SW 1271 (cell line): Measurements from ENCODE around the gene RFWD3.

Experiments used
- DNase-seq, 2 experiments: peaks; one replicate each; lab custom pipeline; 2025; lab: John Stamatoyannopoulos, UW

Gene RFWD3

DNA sequence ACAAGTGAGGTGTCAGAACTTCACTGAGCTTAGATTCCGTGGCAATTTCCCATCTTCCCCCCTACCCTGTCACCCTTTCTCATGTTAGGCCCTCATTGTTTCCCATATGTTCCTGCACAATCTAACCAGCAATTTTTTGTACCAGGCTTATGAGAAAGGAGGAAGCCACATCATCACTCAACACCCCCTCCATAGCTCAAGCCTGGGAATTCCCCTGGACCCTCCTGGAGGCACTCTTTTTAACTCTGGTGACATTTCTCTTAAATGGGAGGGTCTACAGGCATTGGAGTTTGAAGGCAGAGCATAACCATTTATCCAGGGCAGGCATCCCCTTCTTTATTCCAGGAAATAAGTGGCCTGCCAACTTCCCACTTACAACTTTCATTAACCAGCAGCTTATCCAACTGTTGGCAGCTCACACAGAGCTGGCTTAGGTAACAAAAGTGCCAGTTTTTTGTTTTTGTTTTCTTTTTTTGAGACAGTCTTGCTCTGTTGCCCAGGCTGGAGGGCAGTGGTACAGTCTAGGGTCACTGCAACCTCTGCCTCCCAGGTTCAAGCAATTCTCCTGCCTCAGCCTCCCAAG, 49.4 kb downstream of the RFWD3 start:
- DNase-seq = no peak

DNA sequence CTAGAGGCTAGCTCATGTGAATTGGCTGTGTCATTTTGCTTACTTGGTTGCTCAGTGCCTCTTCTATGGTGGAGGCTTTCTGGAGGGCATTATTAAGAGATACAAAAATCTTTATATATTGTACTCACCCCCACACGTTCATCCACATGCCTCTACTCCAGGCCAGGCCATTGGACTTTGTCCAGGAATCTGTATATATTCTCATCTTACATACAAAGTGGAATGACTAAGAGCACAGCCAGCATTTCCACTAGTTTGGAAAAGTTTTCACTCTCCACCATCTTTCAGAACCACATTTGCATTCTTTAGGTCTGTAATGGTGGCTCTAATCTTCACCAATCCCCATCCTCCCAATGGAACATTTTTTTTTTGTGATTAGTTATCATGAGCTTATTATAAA, 55.0 kb downstream of the RFWD3 start:
- no peak for DNase-seq

DNA sequence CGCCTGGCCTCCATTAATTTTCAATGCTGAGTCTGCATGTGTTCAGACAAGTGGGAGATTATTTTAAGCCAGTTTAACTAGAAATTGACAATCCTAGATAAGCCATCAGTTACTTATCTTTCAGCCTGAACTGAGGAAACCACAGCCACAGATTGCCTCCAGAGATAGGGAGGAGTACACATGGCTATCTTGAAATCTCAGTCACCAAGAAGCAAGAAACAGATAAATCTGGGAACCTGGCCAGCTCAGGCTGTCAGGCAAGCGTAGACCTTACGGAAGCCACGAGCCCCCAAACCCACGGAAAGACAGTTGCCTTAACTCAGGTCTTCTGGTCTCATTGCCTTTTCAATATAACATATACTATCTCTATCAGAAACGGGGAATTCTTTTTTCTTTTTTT, 57.7 kb downstream of the RFWD3 start:
- no peak for DNase-seq

DNA sequence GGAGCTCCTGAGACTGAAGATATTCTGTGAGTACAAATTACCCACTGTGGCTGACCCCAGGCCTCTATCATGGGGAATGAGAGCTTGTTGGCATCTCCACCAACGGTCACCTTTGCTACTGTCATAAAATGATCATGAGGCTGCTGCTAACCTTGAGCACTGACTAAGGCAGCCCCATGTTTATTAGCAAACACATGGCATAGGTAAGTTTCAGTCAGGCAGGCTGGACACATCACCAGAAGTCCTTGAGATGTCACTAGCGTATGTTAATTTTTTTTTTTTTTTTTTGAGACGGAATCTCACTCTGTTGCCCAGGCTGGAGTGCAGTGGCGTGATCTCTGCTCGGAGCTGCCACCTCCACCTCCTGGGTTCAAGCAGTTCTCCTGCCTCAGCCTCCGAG, 58.3 kb downstream of the RFWD3 start:
- DNase-seq = no peak

DNA sequence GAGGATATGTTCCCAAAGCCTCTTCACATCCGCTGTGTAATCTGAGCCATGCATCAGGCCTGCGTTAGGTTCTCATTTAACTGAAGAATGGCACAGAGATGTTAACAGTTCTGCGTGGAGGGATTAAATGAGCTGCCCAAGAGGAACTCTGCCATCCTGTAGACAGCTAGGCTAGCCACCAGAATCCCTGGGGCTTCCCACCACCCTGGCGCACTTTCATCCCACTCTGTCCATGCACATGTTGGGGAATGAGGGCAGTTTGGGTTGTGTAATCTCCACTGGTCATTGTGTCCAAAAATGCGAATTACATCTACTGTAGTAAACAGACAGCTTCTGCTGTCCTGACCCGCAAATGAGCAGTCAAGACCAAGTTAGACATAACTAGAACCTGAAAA, 58.7 kb downstream of the RFWD3 start:
- DNase-seq = no peak

DNA sequence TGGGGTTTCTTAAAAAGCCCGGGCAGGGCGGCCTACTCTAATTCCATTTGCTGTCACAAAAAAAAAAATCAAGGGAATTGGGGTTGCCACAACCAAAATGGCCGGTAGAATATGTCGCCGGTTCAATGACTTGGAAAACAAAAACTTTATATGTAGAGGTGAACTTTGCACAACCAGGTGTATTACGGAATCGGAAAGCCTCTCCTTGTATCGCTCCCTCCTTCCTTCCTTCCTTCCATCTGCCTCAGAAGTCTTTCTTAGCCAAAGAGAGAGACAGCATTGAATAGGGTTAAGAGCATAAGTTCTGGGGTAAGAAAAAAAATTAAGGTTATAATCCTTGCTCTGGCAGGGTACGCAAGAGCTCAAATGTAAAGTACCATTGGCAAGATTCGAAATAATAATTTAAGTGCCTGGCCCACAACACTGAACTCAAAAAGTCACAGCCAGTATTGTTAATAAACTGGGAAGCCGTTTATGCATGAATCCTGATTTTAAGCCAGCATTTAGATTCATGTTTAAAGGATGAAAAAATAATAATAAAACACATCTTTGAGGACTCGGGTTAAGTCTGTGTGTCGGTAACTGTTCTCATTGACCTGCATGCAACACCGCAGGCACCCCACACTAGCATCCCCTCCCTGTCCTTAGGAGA, 59.2 kb downstream of the RFWD3 start:
- peak in 1 of 2 experiments; percentile 77 for DNase-seq

DNA sequence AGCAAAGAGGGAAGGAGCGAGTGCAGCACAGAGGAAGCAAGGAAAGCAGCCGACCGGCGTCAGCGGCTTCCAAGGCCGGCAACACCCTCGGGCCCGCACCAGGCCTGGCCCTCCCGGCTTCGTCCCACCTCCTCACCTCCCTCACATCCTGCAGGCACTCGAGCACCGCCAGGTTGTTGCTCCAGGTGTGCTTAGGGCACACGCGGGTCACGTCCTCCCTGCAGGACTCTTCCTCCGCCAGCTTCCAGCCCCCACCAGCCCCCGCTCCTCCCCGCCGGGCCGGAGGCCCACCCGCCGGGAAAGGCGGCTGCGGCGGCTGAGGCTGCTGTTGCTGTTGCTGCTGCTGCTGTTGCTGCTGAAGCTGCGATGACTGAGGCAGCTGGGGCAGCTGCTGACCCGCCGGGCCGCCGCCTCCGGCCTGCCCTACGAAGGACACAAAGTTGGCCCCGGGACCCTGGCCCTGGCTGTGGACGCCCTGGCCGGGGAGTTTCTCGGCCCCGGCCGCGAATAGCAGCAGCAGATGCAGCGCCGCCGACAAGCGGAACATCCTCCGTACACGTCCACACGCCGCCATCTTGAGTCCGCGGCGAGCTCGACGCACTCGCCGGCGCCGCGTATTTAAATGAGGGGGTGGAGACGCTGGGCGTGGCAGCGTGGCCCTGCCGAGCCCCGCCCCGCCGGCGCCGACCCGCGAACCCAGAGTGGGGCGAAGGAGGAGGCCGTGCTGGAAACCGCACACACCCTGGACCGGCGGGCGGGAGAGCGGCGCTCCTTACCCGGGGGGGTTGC, 60.0 kb downstream of the RFWD3 start, which contains the start of gene GLG1:
GLG1 (minus strand) TSS at position 594 of the 789 bp plus-strand sequence; CDS start at position 574, 20 bp downstream.
- peak; percentile 75 to 80 for DNase-seq

DNA sequence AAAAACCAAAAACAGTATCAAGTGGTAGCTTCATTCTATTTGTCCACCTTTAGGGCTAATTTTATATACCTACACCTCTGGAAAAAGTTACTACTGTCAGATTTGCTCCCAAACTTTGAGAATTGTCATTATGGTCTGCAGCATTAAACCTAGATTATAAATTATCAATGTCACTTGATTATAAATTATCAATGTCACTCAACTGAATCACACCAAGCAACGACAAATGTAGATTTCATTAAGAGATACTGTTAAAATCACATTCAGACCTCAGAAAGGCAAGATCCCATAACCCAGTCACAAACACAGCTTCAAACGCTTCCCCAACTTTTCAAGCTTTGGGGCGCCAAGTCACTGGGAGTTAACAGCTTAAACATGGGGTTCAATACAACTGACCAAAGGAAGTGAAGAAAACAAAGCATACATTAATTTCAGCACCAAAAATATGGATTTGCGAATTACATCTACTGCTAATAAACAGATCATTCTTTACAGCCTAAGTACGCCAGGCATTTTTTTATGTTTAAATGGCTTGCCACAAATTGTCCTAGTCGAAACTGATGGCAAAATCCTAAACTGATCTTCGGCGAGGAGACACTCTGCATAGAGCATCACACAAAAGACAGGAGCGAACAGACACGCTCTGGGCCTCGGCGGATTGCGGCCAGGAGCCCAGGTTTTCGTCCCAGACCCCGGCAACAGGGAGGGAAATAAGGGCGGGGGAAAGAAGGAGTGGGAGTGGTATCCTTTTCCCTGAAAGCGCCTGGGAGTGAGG, 60.7 kb downstream of the RFWD3 start:
- peak in 1 of 2 experiments; percentile 22 for DNase-seq

DNA sequence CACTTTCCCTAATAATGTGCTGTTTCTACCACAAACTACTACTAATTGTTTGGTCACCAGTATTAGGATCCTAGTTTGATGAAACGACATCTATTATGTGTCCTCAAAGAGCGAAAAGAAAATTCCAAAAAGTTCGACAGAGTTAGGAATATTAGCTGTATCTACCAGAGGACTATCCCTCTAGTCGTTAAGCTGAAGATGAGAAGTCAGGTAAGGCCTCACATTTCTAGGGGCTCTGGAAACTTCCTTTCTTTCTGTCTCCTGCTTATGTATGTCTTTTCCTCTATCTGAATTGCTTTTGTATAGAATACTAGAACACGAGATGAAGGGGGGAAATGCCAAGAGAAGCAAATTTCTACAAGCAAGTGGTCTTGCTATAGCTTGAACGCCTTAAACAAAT, 61.3 kb downstream of the RFWD3 start:
- no peak for DNase-seq

DNA sequence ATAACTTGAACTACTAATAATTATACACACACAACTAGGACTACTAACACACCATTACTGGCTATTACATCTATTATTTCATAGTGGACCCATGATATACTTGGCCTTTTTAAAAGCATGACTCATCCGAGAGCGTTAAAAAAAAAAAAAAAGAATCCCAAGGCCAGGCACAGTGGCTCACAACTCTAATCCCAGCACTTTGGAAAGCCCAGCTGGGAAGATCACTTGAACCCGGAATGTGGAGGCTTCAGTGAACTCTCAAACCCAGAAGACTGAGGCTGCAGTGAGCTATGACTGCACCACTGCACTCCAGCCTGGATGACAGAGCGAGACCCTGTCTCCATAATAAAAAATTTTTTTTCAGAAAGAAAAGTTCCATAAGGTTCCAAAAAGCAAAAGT, 62.8 kb downstream of the RFWD3 start:
- DNase-seq = no peak

DNA sequence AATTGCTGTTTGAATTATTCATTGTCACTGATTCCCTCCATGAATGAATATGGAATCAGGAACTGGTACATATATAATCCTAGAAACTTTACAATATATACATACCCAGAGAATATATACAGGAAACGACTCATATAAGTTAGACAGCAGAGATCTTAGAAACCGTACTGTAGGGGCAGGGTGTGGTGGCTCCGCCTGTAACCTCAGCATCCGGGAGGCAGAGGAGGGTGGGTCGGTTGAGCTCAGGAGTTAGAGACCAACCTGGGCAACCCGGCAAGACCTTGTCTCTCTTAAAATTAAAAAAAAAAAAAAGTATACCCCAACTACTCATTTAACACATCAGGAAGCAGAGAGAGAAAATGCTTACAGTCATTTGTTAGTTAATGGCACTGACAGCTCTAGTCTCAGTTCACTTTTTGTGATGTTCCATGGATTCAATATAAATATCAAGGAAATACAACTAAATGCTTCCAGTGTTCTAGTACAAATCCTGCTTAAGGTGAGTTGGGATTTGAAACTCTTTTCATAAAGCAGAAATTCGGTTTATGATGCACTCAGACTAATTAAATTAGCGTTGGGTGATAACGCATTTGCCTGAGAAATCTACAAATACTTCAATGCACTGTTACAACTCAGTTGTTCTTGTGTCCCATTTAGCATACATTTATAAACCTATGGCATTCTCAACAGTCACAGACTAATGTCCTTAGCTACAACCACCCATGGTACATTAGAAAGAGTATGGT, 65.4 kb downstream of the RFWD3 start:
- DNase-seq = no peak

DNA sequence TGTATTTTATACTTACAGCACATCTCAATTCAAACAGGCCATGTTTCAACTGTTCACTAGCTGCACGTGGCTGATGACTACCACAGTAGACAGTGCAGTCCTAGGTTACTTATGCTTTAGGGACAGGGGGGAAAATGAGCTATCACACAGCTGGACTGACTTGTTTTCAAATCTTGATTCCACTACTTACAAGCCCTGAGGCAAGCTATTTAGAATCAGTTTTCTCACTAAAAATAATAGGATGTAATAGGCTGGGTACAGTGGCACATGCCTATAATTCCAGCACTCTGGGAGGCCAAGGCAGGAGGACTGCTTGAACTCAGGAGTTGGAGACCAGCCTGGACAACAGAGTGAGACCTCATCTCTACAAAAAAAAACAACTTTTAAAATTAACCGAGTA, 70.1 kb downstream of the RFWD3 start:
- no peak for DNase-seq

DNA sequence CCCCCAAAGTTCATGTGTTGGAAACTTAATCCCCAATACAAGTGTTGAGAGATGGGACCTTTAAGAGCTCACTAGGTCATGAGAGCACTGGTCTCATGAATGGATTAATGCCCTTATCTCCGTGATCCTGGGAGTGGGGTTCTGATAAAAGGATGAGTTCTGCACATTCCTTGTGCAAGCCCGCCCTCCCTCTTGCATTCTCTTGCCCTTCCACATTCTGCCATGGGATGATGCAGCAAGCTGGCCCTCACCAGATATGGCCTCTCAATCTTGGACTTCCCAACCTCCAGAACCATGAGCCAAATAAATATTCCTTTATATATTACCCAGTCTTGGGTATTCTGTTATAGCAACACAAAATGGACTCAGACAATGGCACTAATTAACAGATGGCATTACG, 73.8 kb downstream of the RFWD3 start:
- no peak for DNase-seq

DNA sequence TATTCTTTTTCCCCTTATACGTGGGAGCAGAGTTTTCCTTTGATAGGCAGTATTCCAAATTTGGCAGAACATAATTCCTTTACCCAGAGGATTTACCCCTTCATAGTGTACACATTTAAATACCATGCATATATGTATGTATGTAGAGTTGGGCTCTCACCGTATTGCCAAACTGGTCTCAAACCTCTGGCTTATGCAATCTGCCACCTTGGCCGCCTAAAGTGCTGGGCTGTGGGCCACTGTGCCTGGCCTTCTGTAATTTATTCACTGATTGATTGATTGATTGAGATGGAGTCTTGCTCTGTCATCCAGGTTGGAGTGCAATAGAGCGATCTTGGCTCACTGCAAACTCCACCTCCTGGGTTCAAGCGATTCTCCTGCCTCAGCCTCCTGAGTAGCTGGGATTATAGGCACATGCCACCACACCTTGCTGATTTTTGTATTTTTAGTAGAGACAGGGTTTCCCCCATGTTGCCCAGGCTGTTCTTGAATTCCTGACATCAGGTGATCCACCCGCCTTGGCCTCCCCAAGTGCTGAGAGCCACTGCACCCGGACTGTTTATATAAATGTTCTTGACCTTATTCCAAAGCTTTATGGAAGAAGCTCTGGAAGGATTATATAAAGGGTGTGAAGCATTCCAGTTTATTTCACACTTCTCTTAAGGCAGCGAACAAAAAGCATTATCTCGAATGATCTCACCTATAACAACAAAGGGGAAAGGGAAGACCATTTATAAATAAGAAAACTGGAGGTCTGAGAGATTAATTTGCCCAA, 74.6 kb downstream of the RFWD3 start:
- no peak for DNase-seq

DNA sequence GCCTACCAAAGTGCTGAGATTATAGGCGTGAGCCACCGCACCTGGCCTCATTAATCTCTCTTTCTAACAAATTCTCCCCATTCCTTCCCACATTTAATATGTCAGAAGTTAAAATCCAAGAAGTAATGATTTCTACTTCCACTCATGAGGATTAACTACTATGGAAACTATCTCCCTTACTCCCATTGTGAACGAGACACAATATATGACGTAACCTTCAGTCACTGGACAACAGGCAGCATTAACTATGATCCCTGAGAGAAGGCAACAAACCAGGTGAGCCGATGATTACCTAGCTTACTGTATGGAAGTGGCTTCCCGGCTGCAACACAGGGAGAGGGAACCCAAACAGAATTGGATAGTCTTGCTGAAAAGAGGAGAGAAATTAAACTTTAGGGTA, 79.7 kb downstream of the RFWD3 start:
- DNase-seq = no peak

DNA sequence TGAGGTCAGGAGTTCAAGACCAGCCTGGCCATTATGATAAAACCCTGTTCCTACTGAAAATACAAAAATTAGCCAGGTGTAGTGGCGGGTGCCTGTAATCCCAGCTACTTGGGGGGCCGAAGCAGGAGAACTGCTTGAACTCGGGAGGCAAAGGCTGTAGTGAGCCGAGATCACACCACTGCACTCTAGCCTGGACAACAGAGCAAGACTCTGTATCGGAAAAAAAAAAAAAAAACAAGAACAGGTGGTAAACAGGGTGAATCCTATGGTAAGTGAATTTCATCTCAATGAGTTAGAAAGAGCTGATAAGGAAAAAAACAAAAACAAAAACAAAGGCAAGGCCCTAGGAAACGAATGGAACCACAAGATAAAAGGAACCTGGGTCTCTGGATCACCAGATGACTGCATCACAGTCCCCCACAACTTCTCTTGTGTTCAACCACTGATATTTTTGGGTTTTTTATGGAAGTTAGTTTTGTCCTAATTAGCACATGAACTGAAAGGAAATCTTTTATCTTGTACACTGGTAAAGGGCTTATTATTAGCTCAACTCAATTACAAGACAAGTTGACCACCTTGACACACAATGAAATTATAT, 80.7 kb downstream of the RFWD3 start:
- DNase-seq = no peak

DNA sequence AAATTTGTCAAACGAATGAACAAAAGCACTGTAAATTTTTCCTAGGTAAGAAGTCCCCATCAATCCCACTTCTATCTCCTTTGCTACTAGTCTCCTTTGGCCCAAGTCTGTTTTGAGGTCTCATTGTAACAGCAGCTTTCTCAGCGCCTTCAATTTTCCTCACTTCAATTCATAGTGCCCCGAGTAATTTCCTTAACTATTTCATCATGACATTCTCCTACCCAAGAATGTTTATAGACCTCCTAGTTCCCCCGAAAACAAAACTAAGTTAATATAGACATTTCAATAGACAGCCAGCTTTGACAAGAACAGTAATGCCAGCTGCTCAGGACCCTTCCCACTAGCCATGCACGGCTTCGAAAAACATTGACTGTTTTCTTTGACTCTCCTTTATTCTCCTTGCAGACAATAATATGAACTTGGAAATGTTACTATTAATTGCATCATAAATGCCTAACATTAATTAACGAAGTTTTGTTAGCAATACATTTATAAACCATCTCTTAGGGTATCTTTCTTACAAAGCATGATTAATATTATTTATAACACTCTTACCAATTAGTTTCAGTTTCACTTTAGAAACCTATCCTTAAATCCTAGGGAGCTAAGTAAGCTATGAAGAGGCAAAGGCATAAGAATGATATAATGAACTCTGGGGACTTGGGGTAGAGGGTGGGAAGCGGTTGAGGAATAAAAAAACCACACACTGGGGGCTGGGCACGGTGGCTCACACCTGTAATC, 82.6 kb downstream of the RFWD3 start:
- no peak for DNase-seq

DNA sequence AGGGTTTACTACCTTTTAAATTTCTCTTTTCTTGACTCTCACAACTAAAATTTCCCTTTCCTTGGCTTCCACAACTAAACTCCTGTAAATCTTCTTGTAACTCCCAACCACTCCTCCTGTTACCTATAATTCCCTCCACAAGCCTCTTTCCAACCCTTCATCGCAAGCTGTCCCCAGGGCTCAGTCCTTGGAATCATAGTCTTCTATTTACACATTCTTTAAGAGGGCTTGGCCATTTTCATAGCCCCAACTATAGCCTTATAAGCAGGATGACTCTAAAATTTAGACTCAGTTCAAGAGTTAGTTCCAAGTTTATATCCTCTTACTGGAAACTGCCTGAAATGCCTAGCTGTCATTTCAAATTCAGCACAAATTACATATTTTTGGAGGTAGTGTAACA, 83.7 kb downstream of the RFWD3 start:
- DNase-seq = no peak

DNA sequence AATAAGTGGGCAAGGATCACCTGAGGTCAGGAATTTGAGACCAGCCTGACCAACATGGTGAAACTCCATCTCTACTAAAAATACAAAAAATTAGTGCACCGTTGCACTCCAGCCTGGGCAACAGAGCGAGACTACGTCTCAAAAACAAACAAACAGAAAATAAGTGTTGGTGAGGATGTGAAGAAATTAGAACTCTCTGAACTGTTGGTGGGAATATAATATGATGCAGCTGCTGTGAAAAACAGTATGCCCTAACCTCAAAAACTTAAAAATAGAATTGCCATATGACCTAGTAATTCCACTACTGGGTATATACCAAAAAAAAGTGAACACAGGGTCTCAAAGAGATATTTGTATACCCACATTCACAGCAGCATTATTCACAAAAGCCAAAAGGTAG, 85.8 kb downstream of the RFWD3 start:
- no peak for DNase-seq

DNA sequence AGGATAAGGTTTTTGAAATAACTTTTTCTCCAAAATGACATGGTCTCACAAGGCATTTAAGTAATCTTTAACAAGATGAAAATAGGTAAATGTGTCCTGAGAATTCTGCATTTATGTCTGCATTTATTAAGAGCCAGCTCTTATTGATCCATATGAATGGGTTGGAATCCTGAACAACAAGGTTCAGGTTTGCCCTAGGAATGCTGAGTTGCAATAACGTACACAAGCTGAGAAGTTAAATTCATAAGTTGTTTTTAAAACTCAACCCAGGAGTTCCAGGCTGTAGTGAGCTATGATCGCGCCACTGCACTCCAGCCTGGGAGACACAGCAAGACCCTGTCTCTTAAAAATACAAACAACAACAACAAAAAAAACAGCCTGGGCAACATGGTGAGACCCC, 87.8 kb downstream of the RFWD3 start:
- no peak for DNase-seq
